Measurements from ENCODE around the gene SEMA3D.

Gene SEMA3D

DNA sequence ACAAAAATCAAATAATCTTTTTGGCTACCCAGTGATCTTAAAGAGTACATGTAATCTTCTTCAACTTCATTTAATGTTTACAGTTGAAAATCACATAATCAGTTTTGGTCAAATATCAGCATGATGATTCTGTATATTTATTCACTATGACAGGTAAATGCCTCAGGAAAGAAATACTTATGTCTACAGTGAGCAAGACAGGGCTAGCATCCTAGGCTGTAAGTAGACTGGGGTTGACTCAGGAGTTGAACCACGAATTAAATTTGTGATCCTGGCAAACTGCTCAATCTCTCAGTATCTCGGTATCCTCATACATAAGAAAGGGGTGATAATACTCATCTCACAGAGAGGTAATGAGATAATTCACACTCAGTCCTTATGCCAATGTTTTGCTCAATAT is 71.8 kb downstream of the SEMA3D start:
- TF ChIP-seq, protein P1, sequence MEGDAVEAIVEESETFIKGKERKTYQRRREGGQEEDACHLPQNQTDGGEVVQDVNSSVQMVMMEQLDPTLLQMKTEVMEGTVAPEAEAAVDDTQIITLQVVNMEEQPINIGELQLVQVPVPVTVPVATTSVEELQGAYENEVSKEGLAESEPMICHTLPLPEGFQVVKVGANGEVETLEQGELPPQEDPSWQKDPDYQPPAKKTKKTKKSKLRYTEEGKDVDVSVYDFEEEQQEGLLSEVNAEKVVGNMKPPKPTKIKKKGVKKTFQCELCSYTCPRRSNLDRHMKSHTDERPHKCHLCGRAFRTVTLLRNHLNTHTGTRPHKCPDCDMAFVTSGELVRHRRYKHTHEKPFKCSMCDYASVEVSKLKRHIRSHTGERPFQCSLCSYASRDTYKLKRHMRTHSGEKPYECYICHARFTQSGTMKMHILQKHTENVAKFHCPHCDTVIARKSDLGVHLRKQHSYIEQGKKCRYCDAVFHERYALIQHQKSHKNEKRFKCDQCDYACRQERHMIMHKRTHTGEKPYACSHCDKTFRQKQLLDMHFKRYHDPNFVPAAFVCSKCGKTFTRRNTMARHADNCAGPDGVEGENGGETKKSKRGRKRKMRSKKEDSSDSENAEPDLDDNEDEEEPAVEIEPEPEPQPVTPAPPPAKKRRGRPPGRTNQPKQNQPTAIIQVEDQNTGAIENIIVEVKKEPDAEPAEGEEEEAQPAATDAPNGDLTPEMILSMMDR (IDR thresholded peaks at IDR 0.05; ENCODE audit: low read depth, low read length), result no peak
- DNase-seq (ENCODE audit: extremely low read depth, low read depth), result no peak

DNA sequence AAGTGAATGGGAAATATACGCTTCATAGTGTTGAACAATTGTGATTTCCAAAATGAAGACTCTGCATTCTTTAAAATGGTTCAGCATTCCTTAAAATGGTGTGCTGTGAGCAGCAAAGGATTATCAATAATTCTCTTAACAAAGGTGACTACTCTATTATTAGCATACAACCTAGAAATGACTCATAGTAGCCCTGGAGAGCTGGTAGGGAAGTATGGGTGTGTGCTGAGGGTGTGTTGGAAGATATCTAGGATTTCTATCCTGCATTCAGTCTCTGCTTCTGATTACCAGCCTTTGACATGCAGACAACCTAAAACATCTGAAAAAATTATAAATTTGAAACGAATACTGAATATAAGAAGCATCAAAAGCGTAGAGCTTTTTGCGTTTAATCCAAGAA is 72.5 kb downstream of the SEMA3D start:
- TF ChIP-seq, protein P1 (IDR thresholded peaks at IDR 0.05; ENCODE audit: low read depth, low read length), result no peak
- DNase-seq (ENCODE audit: extremely low read depth, low read depth), result no peak

DNA sequence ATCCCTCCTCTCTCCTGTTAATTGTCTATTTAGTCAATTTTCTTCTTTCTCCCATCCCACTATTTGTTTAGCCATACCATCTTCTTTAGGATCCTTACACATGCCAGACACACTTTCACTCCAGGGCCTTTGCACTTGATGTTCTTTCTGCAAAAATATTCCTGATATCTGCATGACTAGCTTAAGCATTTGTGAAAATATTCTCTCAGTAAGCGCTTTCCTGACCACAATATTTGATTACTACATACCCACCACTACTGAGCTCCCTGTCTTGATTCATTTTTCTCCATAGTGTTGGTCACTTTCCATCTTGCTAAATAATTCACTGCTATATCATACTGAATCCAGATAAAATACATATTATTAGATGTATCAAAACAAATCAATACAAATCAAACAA is 75.1 kb downstream of the SEMA3D start:
- TF ChIP-seq, protein P1 (IDR thresholded peaks at IDR 0.05; ENCODE audit: low read depth, low read length), result no peak
- DNase-seq (ENCODE audit: extremely low read depth, low read depth), result no peak

DNA sequence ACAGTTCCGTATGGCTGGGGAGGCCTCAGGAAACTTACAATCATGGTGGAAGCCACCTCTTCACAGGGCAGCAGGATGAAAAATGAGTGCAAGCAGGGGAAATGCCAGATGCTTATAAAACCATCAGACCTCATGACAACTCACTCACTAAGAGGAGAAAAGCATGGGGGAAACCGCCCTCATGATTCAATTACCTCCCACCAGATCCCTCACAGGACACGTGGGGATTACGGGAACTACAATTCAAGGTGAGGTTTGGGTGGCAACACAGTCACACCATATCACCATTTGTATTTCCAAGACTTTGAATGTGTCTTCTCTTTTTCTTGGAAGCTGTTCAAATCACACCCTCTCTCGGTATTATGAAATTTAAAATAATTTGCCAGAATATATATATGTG is 80.1 kb downstream of the SEMA3D start:
- TF ChIP-seq, protein P1 (IDR thresholded peaks at IDR 0.05; ENCODE audit: low read depth, low read length), result no peak
- DNase-seq (ENCODE audit: extremely low read depth, low read depth), result no peak

DNA sequence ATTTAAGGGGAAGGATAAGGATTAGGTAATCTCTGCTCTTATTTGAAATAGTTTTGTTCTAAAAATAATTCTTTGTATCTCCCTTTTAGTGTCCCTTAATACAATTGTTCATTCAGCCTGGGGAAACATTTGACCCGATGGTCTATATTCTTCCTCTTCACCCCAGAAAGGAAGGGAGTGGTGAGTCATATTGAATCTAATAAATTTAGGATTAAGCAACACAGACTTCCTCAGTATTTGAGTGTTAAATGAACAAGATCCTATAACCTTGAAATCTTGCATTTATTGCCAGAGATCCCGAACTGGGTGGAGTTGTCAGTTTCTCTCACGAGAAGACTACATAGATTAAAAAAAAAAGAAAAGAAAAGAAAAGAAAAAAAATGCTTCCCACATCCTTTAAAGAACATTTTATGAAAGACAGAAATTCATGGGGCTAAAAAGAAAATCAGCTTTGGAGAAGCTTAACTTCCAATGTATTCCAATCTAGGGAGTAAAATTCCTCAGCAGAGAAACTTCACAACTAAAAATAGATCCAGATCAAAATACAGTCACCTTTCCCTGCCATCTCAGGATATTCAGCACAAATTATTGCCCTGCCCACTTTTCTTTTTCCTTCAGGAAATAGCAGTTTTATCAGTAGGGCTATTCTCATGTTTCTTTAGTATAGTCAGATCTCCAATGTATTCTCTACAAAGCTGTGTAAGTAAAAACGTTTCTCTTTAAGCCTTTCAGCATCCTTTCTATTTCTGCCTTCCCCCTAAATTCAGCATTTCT is 82.2 kb downstream of the SEMA3D start:
- TF ChIP-seq, protein P1 (IDR thresholded peaks at IDR 0.05; ENCODE audit: low read depth, low read length), result no peak
- DNase-seq (ENCODE audit: extremely low read depth, low read depth), result no peak

DNA sequence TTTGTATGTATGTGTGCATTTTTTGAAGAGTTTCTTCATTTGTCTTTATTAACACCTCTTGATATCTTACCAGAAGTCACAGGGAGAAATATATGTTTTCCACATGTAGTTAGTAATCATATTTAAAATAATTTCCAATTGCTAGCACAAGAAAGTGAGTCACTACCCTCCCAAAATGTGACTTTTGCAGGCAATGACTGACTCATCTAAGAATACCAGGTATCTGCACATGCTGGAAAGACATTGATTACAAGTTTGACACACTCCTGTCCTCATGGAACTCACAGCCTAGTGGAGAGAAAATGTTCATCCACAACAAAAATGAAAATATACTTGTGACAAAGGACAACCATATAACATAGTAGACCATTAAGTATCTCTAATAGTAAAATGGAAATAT is 82.9 kb downstream of the SEMA3D start:
- no peak for DNase-seq (ENCODE audit: extremely low read depth, low read depth)
- TF ChIP-seq, protein P1 (IDR thresholded peaks at IDR 0.05; ENCODE audit: low read depth, low read length), result no peak

DNA sequence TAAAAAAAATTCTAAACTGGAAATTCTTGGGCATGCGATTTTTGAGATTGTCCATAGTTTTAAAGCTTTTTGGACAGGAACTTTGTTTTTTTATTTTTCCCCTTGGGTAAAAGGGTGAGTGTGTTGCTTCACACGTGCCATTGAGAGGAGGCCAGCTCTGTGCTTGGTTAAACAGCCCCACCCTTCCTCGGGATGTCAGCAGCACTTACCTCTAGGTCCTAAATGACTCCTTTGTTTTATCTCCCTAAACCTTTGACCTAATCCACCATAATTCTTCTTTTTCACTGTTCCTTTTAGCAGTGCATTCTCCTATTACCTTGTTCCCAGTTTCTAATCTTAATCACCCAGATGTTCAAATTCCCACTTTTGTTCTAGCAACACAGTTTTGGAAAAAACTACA is 83.5 kb downstream of the SEMA3D start:
- no peak for DNase-seq (ENCODE audit: extremely low read depth, low read depth)
- TF ChIP-seq, protein P1 (IDR thresholded peaks at IDR 0.05; ENCODE audit: low read depth, low read length), result no peak
